GM19099 (cell line): ENCODE results near the gene ACSF2.

Experiments used
- POLR2A ChIP-seq: IDR thresholded peaks from 3 replicates; pipeline ENCODE4 v1.6.1; 2011; ENCODE audit warnings: low read depth; ENCODE audit not compliant: insufficient read length; ENCODE audit errors: extremely low read depth

Gene ACSF2

GRCh38 chr17:50406578-50406977 is 19.4 kb upstream of the ACSF2 start:
- TF ChIP-seq POLR2A: no peak

- TF ChIP-seq POLR2A: no peak
Observed at GRCh38 chr17:50407921-50408320, 18.1 kb upstream of the ACSF2 start.

- no peak for TF ChIP-seq POLR2A
Observed at GRCh38 chr17:50412188-50412732, 13.8 kb upstream of the ACSF2 start.

GRCh38 chr17:50414808-50415207 is 11.2 kb upstream of the ACSF2 start:
- TF ChIP-seq POLR2A: no peak

GRCh38 chr17:50420419-50421112 is 5.5 kb upstream of the ACSF2 start:
- no peak for TF ChIP-seq POLR2A

GRCh38 chr17:50421308-50422051 is 4.5 kb upstream of the ACSF2 start:
- no peak for TF ChIP-seq POLR2A

GRCh38 chr17:50422738-50423137 is 3.3 kb upstream of the ACSF2 start:
- no peak for TF ChIP-seq POLR2A

- no peak for TF ChIP-seq POLR2A
Observed at GRCh38 chr17:50423553-50424159, 2.4 kb upstream of the ACSF2 start.

GRCh38 chr17:50424246-50424995 is 1.6 kb upstream of the ACSF2 start:
- TF ChIP-seq POLR2A: no peak

- TF ChIP-seq POLR2A: no peak
Observed at GRCh38 chr17:50424996-50425681, 879 bp upstream of the ACSF2 start.

- no peak for TF ChIP-seq POLR2A
Observed at GRCh38 chr17:50426472-50426782, 409 bp downstream of the ACSF2 start.

- TF ChIP-seq POLR2A: peak; percentile 9
Observed at GRCh38 chr17:50426814-50427787, 1.1 kb downstream of the ACSF2 start.

GRCh38 chr17:50428831-50429424 is 2.9 kb downstream of the ACSF2 start:
- no peak for TF ChIP-seq POLR2A
